Stimulated activated CD4-positive, alpha-beta T cell treated with anti-CD3 and anti-CD28 coated beads, Interleukin-2, amount 100 ng/mL, for 24 hours (primary cell): Measurements from ENCODE around the gene ZFYVE1.
A peak's percentile ranks its signal among the peaks of the same experiment; 100 is the strongest.
"Not testable (repeated sequence)": the region's sequence is repeated elsewhere in the genome, so short reads cannot be mapped to it uniquely, and the experiment has no call there.

Experiments
- DNase-seq, 2 donors: peaks; one replicate each; pipeline ENCODE4 v3.0.0-alpha.2; 2020

ZFYVE1 gene

DNA sequence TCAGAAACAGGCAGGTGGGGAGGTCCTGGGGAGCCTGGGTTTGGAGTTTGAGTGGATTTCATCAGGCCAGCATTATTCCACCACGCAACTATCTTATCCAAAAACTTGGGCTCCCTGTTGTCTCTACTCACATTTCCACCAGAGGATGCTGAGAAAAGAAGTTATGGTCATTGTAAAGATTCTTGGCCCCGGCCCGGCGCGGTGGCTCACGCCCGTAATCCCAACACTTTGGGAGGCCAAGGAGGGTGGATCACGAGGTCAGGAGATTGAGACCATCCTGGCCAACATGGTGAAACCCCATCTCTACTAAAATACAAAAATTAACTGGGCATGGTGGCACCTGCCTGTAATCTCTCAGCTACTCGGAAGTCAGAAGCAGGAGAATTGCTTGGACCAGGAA lies 70.2 kb downstream of the ZFYVE1 start:
- not testable (repeated sequence) for DNase-seq

DNA sequence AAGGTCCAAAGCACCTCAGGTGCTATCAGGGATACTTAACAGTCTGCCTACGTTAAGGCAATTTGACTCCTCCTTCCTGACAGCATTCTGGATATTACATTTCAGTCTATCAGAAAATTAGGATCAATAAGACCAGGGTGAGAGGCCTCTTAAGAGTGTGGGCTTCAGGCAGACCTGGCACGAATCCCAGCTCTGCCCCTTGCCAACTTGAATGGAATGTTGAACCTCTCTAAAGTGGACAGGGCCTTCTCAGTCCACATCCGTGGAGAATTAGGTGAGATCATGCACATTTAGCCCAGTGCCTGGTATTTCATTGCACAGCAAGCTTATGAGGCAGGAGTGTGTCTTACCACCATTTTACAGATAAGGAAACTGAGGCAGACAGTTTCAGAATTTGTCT lies 74.7 kb downstream of the ZFYVE1 start:
- DNase-seq = no peak

DNA sequence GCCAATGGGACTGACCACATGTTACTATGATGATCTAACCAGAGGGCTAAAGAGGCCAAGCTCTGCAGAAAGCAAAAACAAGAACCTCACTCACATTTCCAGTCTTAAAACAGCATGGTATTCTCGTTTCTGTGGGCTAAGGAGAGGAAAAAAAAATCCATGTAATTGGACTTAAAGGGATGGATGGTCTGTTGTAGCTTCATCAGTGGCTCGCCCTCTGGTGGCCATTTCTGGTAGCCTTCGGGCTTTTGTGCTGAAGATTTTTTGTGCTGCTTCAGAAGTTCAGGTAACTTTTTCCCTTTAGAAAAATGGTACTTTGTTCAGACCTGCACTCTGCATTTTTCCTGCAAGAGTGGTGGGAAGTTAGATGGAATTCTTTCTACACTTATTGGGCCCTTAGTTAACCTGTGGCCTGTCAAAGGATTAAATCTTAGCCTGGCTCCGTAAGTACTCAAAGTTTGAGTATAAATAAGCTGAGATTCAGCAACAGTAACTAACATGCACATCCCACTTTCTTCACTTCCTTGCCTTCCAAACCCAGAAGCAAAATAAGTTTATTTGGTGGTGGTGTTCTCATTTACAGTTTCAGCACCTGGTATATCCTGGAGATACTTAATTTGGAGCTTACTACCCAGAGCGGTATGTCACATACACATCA lies 78.3 kb downstream of the ZFYVE1 start:
- peak; percentile 75 to 77 for DNase-seq

DNA sequence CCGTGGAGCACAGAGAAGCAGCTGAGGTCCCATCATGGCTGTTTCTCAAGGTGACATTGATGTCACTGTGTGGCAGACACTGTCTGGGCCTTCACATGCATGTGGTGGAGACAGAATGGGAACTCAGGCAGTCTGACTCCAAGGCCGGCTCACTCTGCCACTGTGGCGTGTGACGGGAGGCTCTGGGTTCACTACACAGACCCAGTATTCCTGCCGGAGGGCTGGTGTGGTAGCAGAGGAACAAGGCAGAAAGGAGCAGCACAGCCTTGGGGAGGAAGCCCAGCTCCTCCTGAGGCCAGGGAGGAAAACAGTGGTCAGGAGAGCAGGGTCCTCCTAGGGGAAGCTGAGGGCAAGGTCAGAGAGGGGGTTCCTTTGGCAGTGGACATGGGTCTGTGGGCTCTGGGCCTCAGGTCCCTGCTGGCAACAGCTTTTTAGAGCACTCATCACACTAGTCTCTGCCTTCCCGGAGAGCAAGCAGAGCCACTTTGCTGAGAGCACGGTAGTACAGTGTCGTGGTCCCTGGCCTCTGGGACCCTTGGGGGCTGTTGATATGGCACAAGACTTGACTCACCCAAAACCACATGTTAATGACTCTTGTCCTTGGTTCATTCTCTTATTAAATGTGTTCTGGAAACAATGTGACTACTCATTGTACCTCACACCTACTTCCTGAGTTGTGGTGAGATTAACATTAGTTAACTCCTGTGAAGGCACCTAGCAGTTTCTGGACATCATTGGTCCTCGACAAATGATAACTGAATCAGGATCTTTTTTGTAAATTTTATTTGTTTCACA lies 79.3 kb downstream of the ZFYVE1 start:
- no peak for DNase-seq

DNA sequence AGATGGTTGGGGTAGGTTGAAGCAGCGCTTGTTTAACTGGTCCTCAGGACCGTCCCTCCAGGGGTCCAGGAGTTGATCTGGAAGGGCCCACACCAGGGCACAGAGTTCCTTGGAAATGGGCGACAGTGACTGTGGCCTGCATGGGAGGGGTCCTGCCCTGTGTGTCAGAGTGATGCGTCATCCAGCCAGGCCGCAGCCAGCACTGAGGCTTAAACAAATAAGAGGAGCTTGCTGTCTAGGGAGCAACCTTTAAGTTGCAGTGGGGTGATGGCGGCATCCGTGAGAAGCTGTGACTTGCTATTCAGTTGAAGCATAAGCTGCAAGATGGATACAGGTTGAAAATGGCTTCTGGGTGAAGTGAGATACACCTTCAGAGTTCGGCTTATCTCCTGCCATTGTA lies 80.4 kb downstream of the ZFYVE1 start:
- DNase-seq = no peak

DNA sequence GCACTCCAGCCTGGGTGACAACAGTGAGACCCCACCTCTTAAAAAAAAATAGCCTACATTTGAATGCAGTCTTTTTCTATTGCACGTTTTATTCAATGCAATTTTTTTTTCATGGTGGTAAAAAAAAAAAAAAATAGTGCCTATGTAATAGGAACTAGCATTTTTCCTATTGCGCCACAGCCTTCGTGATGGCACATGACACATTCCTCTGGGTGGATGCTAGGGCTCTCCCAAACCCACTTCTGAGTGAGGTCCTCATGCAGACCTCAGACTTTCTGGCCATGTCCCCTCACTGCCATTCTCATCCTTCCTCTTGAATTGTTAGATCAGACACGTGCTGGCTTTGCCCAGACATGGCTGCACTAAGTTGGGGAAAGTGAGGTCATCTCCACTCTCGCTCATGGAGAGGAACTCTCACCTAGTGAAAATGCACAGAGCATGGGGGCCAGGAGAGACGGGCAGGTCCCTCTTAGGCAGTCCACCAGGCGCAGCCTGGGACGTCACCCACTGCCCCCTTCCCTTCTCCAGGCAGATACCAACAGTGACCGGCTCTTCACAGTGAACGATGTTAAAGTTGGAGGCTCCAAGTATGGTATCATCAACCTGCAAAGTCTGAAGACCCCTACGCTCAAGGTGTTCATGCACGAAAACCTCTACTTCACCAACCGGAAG lies 81.4 kb downstream of the ZFYVE1 start:
- no peak for DNase-seq

DNA sequence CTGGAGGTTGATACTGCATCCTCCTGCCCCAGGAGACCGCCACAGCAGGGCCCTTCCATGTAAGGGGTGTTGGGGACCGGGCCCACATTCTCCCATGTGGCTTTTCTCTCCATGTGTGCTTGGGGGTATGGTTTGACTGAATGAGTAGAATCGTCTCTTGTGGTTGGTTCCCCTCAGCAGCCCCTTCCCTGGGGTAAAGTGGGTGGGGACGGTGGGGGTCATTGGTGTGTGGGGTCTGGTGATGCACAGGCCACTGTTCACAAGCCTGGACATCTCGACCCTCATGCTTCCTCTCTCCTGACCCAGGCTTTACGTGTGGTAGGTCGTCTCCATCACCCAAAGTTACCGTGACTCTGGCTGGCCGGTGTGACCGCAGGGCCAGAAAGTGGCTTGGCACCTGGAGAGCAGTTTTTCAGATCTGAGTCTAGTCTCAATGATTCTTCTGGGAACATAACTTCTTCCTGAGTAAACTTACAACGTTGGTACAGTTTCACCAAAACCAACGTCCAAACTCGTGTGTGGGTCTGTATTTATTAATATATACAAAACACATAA lies 83.0 kb downstream of the ZFYVE1 start:
- no peak for DNase-seq

DNA sequence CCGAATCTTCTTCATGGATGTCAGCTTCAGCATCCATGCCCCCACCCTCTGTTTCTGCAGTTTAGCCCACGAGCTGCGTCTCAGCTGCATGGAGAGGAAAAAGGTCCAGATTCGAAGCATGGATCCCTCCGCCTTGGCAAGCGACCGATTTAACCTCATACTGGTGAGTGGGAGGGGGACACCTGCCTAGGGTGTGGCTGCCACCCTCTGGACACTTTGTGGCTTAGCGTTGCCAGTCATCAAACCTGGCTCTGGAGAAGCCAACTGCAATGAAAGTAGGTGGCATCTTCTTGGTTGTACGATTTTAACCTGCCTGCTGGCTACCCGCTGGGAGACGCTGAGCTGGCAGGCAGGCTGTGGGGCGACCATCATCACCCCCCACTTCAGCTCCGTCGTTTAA lies 84.0 kb downstream of the ZFYVE1 start:
- DNase-seq = no peak

DNA sequence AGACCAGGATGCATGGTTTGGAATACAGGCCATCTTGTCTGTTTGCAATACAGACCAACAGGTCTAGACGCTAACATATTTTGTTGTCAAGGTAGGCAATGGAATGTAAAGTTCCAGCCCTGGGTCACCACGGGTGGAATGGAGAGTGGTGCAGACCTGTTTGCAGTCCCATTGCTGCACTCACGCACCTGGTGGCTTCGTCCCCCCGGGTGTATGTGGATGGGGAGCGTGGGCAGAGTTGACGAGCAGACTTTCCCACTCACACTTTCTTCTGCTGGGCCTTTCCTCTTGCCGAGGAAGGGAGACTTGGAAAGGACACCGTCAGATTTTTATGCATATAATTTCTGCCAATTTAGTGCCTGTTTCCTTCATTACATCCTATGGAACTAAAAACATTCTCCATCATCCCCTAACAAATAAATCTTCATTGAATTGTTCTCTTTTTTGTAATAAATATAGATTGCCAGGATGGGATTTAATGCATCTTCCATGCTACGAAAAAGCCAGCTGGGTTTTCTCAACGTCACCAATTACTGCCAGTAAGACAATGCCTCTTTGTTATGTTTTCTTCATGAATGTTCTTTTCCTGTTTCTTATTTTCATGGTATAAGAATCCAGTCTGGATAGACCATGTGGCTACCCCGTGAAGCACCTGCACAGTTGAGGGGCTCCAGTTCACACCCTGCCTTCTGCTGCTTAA lies 85.5 kb downstream of the ZFYVE1 start:
- DNase-seq = no peak

DNA sequence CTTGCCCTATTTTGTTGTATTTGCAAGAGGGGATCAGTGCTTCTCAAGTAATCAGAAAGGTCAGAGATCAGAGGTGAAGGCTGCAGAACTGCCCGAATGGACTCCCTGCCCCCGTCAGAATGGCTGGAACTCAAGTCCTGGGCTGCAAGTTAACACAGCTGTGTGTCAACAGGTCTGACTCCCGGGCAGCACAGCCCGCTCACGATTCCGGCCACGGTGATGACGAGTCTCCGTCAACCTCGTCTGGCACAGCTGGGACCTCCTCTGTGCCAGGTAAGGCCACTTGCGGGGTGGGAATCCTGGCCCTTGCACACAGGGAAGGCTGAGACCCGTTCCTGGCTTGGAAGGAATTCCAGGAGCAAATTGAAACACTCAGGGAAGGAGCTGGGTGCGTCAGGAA lies 87.3 kb downstream of the ZFYVE1 start:
- no peak for DNase-seq

DNA sequence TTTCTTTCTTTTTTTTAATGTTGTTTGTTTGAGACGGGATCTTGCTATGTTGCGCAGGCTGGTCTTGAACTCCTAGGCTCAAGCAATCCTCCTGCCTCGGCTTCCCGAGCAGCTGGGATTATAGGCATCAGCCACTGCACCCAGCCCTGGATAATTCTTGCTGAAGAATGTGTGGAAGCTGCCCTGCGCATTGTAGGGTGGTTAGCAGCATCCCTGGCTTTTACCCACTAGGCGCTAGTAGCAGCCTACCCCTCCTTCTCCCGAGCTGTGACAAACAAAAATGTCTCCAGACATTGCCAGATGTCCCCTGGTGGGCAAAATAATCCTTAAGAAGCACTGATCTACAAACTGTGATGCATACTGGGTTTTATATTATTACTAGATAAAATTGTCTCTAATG lies 94.0 kb downstream of the ZFYVE1 start:
- DNase-seq = no peak

DNA sequence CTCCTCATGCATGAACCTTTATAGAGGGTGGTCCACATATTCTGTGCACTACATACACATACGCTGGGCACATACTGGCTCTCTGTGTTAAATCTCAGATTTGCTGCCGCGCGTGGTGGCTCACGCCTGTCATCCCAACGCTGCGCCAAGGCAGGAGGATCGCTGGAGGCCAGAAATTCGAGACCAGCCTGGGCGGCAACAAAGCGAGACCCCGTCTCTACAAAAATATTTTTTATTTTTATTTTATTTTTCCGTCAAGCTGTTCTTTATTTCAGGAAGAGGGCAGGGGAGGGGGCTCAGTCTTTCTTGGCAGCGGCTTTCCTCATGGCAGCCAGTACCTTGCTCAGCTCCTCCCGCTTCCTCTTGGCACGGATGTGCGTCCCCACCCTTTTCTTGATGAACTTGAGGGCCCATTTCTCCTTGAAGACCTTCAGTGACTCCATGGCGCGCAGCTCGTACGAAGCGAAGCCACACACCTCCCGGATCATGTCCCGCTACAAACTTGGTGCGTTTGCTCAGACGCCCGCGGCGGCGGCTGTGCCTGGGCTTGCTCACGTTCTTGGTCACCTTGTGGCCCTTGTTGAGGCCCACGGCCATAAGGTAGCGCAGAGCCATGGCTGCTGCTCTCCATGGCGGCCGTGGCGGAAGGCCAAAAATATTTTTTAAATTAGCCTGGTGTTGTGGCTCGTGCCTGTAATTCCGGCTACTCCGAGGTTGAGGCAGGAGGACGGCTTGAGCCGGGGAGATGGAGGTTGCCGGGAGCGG lies 97.4 kb downstream of the ZFYVE1 start:
- DNase-seq = no peak

DNA sequence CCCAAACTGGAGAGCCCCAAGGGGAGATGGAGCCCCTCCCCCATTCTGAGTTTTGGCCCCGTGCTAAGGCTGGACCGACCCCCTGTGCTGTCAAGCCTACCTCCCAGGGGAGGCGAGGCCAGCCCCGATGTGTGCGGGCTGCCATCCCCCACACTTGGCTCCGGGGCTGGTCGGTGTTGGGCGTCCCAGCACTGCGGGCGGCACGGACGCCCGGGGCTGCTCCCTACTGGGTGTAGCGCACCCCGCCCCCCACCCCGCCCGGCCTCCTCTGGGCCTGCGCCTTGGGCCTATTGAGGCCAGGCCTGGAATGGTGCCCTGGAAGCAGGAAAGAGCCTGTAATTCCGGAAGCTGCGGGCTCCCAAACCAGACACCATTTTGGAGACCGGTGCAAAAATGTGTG lies 98.0 kb downstream of the ZFYVE1 start:
- DNase-seq = no peak

DNA sequence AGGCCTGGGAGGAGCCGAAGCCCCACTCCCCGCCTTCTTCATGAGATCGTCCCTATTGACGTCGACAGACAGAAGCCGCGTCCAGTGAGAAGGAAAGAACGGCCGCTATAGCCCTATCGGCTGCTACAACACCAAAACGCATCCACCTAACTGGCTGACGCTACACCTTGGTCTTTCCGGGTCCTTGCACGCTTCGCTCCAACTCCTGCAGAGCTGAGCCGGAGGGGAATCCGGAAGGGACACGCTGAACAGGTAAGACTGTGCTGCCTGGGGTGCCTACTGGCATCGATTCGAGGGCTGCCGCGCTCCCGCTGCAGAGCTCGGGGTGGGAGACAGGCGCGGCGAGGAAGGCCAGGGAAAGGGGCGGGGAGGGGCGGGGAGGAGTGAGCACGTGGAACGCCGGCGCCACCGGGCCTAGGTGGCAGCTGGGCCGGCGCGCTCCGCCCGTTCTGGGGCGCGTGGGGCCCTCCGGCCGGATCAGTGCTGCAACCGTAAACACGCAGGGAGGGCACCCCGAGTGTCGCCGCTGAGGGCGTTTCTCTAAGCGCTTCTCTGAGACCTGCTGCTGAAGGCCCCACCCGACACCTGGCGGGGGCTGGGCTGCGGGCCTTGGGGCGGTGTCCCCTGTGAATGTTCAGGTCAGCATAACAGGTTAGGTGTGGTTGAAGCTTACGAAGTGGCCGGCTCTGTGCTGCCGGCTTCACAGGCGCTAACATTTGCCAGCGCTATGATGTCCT lies 100.4 kb downstream of the ZFYVE1 start, which contains the start of gene DCAF4:
Gene DCAF4, plus strand, starts transcription at position 173 of the 737 bp plus-strand sequence. CDS start 11,515 bp downstream, outside the sequence.
- peak; percentile 93 to 94 for DNase-seq

DNA sequence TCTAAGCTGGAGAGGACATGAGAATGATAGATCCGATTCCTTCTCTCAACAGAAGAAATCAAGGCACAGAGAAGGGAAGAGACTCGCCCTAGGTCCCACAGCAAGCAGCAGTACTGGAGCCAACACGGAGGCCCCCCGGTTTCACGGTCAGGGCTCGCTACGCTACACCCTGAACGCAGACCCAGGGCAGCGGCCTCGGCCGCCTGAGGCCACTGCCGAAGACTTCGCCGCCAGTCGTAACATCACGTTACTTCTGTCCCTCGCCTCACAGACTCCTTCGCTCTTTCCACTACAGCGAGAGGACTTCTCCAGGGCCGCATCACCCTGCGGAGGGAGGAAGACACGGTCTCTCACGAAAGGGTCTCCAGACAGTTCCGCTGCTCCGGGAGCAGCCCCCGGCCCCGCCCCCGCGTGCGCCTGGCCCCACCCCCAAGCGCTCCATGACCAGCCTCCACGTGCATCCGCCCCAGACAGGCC lies 101.1 kb downstream of the ZFYVE1 start:
- no peak for DNase-seq

DNA sequence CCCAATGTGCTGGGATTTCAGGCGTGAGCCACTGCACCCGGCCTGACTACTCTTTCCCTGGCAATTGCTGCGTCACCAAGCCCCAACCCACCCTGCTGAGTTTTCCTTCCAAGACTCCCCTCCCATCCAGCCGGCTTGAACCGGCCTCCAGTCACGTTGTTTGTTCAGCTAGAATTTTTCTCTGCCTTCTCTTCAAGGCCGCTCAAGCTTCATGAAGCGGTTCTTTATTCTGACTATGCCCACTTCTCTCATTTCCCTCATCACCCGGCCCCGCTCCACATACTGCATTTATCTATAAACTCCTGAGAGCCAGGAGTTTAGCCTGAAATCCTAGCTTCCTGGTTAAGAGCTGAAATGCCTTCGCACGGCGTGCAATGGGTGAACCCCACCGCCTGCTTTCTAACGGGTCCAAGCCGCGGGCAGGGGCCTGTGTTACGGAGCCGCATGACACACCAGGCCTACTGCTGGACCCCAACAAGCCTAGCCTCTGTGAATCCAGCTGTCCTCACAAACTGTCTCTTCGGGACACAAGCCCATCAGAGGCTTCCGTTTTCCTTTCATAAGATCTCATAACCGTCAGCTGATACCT lies 101.6 kb downstream of the ZFYVE1 start:
- DNase-seq = no peak

DNA sequence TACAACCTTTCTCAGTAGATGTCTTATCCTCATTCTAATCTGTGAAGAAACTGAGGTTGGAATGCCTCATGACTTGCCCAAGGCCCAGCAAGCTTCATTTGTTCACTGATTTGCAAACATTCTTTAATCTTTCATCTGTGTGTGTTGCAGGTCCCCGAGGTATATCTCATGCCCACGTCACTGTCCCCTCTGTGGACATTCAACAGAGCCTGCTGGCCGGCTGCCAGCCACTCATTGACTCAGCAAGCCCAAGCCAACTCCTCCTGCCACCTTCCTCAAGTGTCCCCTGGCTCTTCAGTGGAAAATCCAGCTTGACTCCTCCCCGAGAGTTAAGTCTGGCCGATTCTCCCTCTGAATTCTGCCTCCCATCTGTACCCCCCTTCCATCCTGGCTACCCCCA lies 102.6 kb downstream of the ZFYVE1 start:
- DNase-seq = no peak

DNA sequence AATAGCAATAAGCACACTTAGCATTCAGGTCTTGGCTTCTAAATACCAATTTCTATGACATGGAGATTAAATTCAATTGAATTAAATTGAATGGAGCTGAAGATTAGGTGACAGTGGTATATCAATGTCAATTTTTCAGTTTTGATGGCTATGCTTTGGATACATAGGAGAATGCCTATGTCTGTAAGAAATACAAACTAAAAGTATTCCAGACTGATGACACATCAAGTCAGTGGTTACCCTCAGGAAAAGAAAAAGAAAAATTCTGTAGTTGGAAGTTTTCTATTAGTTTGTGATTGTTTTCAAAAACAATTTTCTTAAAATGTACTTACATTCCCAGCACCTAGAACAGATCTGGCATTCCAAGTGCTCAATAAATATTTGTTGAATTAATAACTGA lies 105.5 kb downstream of the ZFYVE1 start:
- DNase-seq = no peak

DNA sequence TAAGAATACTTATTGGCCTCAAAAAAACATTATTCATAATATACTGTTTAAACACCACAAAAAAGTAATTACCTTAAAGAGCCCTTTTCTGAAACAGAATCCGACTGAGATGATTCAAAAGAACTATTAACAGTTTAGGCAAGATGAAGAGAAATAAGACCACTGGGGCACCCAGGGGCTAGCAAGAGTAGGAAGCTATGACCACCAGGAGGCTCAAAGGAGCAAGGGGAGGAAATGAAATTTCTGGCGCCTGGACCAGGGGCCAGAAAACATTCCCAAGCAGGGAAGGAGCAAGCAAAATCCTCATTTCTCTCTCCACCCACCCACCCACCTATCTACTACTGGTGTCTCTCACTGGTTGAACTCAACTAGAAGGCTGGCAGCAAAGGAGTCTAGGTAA lies 106.9 kb downstream of the ZFYVE1 start:
- DNase-seq = no peak
